Measurements from ENCODE around the gene C2orf42.

DNA sequence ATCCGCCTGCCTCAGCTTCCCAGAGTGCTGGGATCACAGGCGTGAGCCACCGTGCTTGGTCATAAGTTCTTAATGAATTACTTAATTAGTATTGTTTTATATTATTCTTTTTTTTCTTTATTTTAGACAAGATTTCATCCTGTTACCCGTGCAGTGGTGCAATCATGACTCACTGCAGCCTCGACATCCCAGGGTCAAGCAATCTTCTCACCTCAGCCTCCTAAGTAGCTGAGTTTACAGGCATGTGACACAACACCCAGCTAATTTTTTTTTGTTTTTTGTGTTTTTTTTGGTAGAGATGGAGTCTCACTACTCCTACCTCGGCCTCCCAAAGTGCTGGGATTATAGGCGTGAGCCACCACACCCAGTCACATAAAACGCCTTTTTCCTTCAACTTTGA is 17.3 kb downstream of the C2orf42 start:
- TF ChIP-seq EP300 (IDR thresholded peaks at IDR 0.05; ENCODE audit: borderline replicate concordance in 1 of 2, control insufficient read depth in 1 of 2, low read depth in 2 of 2, low read length in 2 of 2), result no peak
- TF ChIP-seq, protein P1, sequence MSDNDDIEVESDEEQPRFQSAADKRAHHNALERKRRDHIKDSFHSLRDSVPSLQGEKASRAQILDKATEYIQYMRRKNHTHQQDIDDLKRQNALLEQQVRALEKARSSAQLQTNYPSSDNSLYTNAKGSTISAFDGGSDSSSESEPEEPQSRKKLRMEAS (IDR thresholded peaks at IDR 0.05; ENCODE audit: low read depth, low read length), result no peak
